GM12874 (cell line): ENCODE data around the gene POU2AF1.

ENCODE experiments used
- CTCF ChIP-seq: IDR thresholded peaks from 2 replicates; pipeline ENCODE4 v1.5.1; 2011; ENCODE audit warnings: low read depth, mild to moderate bottlenecking, control low read depth, low read length, moderate library complexity; ENCODE audit not compliant: insufficient read depth

The POU2AF1 gene

GRCh38 chr11:111362887-111363411 lies 16.1 kb downstream of the POU2AF1 start:
- no peak for TF ChIP-seq CTCF

GRCh38 chr11:111361874-111362273 lies 17.2 kb downstream of the POU2AF1 start:
- TF ChIP-seq CTCF = no peak

GRCh38 chr11:111361052-111361801 lies 17.8 kb downstream of the POU2AF1 start:
- TF ChIP-seq CTCF = no peak

GRCh38 chr11:111360150-111361043 lies 18.7 kb downstream of the POU2AF1 start:
- no peak for TF ChIP-seq CTCF

- TF ChIP-seq CTCF = no peak
Measured at GRCh38 chr11:111359223-111360149, 19.6 kb downstream of the POU2AF1 start.

GRCh38 chr11:111358038-111359001 lies 20.8 kb downstream of the POU2AF1 start:
- no peak for TF ChIP-seq CTCF
